Naive thymus-derived CD8-positive, alpha-beta T cell (primary cell): ENCODE results near the gene KRTAP4-16. TPM values are rescaled to one million over a fixed set of nuclear protein-coding genes. Genes with fewer than 3 reads are reported as not detected.
"Not testable (repeated sequence)": the region's sequence is repeated elsewhere in the genome, so short reads cannot be mapped to it uniquely, and the experiment has no call there.

Experiments used
- ATAC-seq, 2 donors: fragments of 150-1000 bp; cut with Tn5 transposase in 1 of 2; sonication (Bioruptor Pico), chemical (Tn5 transposase) in 1 of 2; 1 replicate in 1 of 2; 2 replicates in 1 of 2; pipeline ENCODE4 v1.10.0; 2021; ENCODE audit warnings: mild to moderate bottlenecking in 2 of 2, moderate library complexity in 2 of 2
- POLR2A ChIA-PET: fragments of 350-600 bp; sonication (Branson Sonifier 250); formaldehyde crosslinking; loops from one replicate; lab custom pipeline; 2021; ENCODE audit warnings: antibody characterized with exemption; lab: Charles Lee
- DNase-seq, 10 donors: peaks; one replicate each; pipeline versions ENCODE4 v3.0.0 to v3.0.0-alpha.2; 2020 to 2022
- H3K27ac Mint-ChIP-seq, 10 donors: one replicate each; pipeline ENCODE4 v1.8.0; 2020 to 2022; ENCODE audit warnings: mild to moderate bottlenecking in 10 of 10, mixed read lengths in 10 of 10, moderate library complexity in 4 of 10, inconsistent platforms in 1 of 10
- H3K27me3 Mint-ChIP-seq, 5 donors: one replicate each; pipeline ENCODE4 v1.8.0; 2021 to 2022; ENCODE audit warnings: mixed read lengths in 5 of 5
- H3K36me3 Mint-ChIP-seq, 3 donors: one replicate each; pipeline ENCODE4 v1.8.0; 2020 to 2022; ENCODE audit warnings: mixed read lengths in 3 of 3, mild to moderate bottlenecking in 2 of 3, inconsistent platforms in 1 of 3
- H3K4me1 Mint-ChIP-seq, 4 donors: one replicate each; pipeline ENCODE4 v1.8.0; 2021 to 2022; ENCODE audit warnings: mixed read lengths in 4 of 4
- H3K4me3 Mint-ChIP-seq, 10 donors: one replicate each; pipeline ENCODE4 v1.8.0; 2020 to 2022; ENCODE audit warnings: mild to moderate bottlenecking in 10 of 10, mixed read lengths in 10 of 10, moderate library complexity in 6 of 10, inconsistent platforms in 1 of 10
- H3K9me3 Mint-ChIP-seq, 9 donors: one replicate each; pipeline ENCODE4 v1.8.0; 2020 to 2022; ENCODE audit warnings: mixed read lengths in 9 of 9, mild to moderate bottlenecking in 3 of 9, inconsistent platforms in 1 of 9, moderate library complexity in 1 of 9
- polyA plus RNA-seq, 3 donors: library from polyadenylated mRNA; unstranded; fragments of 300-500 nt; fragmentation: Illumina TruSeq; gene quantifications; one replicate each; pipeline ENCODE4 v1.2.3, GENCODE V29; 2021
- total RNA-seq, 8 experiments: library from RNA in 2 of 8; stranded (reverse) in 2 of 8; gene quantifications; one replicate each; pipeline ENCODE4 v1.2.3 and lab custom pipeline; 2021 to 2026

The KRTAP4-16 gene
- total RNA-seq = not detected
- not detected for polyA plus RNA-seq
- total RNA-seq (lab: John Stamatoyannopoulos, UW) = 0 reads per million in 6 experiments

DNA sequence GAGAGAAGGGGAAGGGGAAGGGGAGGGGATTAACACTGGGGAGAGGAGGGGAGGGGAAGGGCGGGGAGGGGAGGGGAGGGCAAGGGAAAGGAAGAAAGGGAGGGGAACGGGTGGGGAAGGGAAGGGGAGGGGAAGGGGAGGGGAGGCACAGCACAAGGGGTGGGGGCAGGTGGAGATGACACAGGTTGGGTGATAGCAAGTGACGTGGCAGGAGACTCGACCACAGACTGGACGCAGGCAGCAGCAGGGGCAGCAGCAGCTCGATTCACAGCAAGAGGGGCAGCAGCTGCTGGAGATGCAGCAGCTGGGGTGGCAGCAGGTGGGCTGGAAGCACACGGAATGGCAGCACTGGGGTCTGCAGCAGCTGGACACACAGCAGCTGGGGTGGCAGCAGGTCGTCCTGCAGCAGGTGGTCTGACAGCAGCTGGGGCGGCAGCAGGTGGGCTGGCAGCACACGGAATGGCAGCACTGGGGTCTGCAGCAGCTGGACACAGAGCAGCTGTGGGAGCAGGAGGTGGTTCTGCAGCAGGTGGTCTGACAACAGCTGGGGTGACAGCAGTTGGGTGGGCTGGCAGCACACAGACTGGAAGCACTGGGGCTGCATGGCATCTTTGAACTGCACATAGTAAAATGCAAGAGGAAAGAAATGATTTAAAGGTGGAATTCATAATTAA lies at the start of gene KRTAP4-16:
Gene KRTAP4-16, minus strand, starts transcription at position 624 of the 674 bp plus-strand sequence. Its CDS starts 0 bp downstream, at position 624.
- DNase-seq (no peak), ATAC-seq (no peak)
- POLR2A ChIA-PET = no interaction called here
- peaks cover 5 to 10% (median 6%) of the 10 kb centered on the region in 5 donors for H3K27me3 Mint-ChIP-seq
- H3K9me3 Mint-ChIP-seq = no peaks in the 10 kb centered on the region
- no peaks in the 10 kb centered on the region for H3K36me3 Mint-ChIP-seq
- H3K27ac Mint-ChIP-seq = peak within 1 kb of the TSS in 3 of 10 donors; percentile 9 to 56 (median 35)
- no peak within 1 kb of the TSS for H3K4me3 Mint-ChIP-seq
- H3K4me1 Mint-ChIP-seq = peaks cover 8 to 20% (median 12%) of the 10 kb centered on the region in 4 donors

DNA sequence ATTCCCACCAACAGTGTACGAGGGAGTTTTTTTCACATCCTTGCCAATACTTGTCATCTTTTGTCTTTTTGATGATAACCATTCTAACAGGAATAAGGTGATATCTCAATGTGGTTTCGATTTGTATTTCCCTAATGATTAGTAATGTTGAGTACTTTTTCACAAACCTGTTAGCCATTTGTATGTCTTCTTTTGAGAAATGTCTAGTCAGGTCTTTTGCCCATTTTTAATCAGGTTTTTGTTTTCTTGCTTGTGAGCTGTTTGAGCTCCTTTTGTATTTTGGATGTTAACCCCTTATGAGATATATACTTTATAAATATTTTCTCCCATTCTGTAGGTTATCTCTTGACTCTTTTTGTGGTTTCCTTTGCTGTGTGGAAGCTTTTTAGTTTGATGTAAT lies 49.5 kb upstream of the KRTAP4-16 start:
- Mint-ChIP-seq H3K36me3 (no peaks in the 10 kb centered on the region), H3K27ac (no peak overlapping the region), H3K9me3 (no peaks in the 10 kb centered on the region), H3K27me3 (peaks cover 0 to 4% (median 0%) of the 10 kb centered on the region in 5 donors), H3K4me3 (no peak overlapping the region), H3K4me1 (peaks cover 0 to 18% (median 6%) of the 10 kb centered on the region in 4 donors)
- POLR2A ChIA-PET = no interaction called here
- no peak for DNase-seq
- no peak for ATAC-seq

DNA sequence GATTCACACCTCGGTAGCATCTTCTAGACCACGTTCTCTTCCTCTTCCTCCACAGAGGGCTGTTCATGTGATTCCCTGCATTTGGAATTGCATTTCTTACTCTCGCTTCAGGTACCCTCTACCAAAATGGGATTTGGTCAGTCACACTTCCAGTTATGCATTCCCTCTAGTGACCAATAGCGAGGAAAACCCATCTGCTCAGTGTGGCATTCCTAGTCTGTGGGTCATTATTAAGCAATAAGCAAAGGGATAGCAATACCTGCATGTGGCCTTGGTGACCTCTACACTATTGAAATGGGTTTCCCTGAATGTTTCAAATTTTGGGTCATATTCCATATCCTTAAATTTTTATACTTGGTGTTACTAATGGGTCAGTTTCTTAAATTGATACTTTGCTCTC lies 48.0 kb upstream of the KRTAP4-16 start:
- ATAC-seq (no peak), DNase-seq (no peak)
- H3K9me3 Mint-ChIP-seq = peaks cover 0 to 3% (median 0%) of the 10 kb centered on the region in 9 donors
- no peak overlapping the region for H3K27ac Mint-ChIP-seq
- H3K4me1 Mint-ChIP-seq = peaks cover 0 to 27% (median 7%) of the 10 kb centered on the region in 4 donors
- H3K36me3 Mint-ChIP-seq = no peaks in the 10 kb centered on the region
- H3K27me3 Mint-ChIP-seq = peaks cover 0 to 4% (median 0%) of the 10 kb centered on the region in 5 donors
- H3K4me3 Mint-ChIP-seq = no peak overlapping the region
- POLR2A ChIA-PET = interaction anchor here (0.6 kb wide), 1 partner anchor 524 kb away, joined by 3 read pairs; no protein-coding TSS in a partner anchor

DNA sequence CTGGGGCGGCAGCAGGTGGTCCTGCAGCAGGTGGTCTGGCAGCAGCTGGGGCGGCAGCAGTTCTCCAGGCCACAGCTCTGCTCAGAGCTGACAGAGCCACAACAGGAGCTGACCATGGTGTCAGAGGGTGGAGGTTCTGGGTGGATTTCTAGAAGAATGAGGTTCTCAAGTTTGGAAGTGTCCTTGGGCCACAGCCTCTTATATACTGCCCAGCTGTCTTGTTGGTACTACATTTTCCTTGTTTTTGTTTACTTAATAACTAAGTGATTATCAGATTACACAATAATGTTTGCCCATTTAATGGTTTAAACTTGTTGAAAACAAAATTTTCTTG lies 47.6 kb upstream of the KRTAP4-16 start, which contains the start of gene KRTAP4-5:
Gene KRTAP4-5, minus strand, starts transcription at position 174 of the 334 bp plus-strand sequence. Its CDS starts 58 bp downstream, at position 116.
- H3K9me3 Mint-ChIP-seq = peaks cover 0 to 4% (median 0%) of the 10 kb centered on the region in 9 donors
- peaks cover 0 to 4% (median 0%) of the 10 kb centered on the region in 5 donors for H3K27me3 Mint-ChIP-seq
- no peak for ATAC-seq
- no peak within 1 kb of the TSS for H3K27ac Mint-ChIP-seq
- no peaks in the 10 kb centered on the region for H3K36me3 Mint-ChIP-seq
- DNase-seq = no peak
- no peak within 1 kb of the TSS for H3K4me3 Mint-ChIP-seq
- peaks cover 0 to 31% (median 8%) of the 10 kb centered on the region in 4 donors for H3K4me1 Mint-ChIP-seq
- POLR2A ChIA-PET = no interaction called here

DNA sequence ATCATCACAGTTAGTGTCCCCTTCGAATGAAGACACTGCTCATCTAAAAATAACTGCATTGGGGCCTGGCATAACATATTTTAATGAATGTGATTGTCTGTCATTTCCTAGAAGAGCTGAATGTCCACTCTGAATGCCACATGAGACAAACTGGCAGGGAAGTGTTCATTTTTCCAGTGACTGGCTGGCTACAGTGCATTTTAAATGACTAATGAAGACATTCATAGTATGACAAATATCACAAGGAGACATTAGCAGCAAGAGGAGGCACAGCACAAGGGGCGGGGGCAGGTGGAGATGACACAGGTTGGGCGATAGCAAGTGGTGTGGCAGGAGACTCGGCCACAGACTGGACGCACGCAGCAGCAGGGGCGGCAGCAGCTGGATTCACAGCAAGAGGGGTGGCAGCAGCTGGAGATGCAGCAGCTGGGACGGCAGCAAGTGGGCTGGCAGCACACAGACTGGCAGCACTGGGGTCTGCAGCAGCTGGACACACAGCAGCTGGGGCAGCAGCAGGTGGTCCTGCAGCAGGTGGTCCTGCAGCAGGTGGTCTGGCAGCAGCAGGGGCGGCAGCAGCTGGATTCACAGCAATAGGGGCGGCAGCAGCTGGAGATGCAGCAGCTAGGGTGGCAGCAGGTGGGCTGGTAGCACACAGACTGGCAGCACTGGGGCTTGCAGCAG lies 47.1 kb upstream of the KRTAP4-16 start:
- POLR2A ChIA-PET, H3K4me3 Mint-ChIP-seq, H3K27ac Mint-ChIP-seq, H3K9me3 Mint-ChIP-seq, H3K27me3 Mint-ChIP-seq, DNase-seq, H3K36me3 Mint-ChIP-seq, ATAC-seq: not testable (repeated sequence)
- peaks cover 0 to 31% (median 8%) of the 10 kb centered on the region in 4 donors for H3K4me1 Mint-ChIP-seq

DNA sequence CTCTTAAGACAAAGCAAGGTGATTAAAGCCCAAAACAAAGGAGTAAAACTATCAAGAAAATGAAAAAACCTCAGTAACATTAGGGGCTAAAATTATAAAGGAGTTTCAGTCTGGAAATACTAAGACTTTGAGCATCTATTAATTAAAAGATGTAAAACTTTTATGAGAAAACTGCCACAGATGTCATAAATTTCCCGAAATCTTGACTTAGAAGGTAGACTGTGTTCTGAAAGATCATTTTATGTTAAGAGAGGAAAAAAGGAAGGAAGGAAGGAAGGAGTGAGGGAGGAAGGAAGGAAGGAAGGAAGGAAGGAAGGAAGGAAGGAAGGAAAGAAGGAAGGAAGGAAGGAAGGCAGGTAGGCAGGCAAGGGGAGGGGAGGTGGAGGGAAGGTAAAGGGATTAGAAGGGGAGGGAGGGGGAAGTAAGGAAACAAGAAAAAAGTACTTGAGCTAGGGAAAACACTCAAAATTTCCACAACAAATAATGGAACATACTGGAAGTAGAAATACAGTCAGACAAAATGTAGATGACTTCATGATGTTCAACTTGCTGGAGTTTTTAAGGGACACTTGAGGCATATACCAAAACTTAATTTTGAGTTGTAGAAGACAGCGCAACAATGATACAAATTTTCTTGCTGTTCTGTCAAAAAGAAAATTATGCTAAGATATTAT lies 45.7 kb upstream of the KRTAP4-16 start:
- H3K4me1 Mint-ChIP-seq = peaks cover 0 to 26% (median 7%) of the 10 kb centered on the region in 4 donors
- POLR2A ChIA-PET = no interaction called here
- no peaks in the 10 kb centered on the region for H3K27me3 Mint-ChIP-seq
- H3K36me3 Mint-ChIP-seq = peaks cover 0 to 12% (median 10%) of the 10 kb centered on the region in 3 donors
- H3K27ac Mint-ChIP-seq = peak overlapping the region in 2 of 10 donors; percentile 10 to 17
- no peak overlapping the region for H3K4me3 Mint-ChIP-seq
- H3K9me3 Mint-ChIP-seq = peaks cover 0 to 16% (median 13%) of the 10 kb centered on the region in 9 donors
- ATAC-seq (no peak), DNase-seq (no peak)

DNA sequence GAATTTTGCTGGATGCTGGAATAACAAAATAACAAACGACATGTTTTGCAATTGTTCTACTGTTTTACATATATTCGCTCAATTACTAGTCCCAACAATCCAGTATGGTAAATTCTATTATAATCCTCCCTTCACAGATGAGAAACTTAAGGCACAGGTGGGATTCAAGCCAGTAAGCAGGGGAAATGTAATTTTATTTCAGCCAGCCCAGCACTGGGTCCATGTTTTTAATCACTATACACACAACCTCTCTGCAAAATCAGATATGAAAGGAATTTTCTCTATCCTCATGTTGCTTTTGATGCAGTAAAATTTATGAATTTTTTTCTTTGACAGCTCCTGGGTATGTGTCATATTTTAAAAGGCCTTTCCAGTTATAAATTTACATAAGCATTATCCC lies 43.3 kb upstream of the KRTAP4-16 start:
- Mint-ChIP-seq H3K36me3 (peaks cover 0 to 29% (median 13%) of the 10 kb centered on the region in 3 donors), H3K4me1 (peaks cover 2 to 26% (median 8%) of the 10 kb centered on the region in 4 donors), H3K27me3 (no peaks in the 10 kb centered on the region), H3K9me3 (peaks cover 0 to 37% (median 23%) of the 10 kb centered on the region in 9 donors), H3K4me3 (peak overlapping the region in 1 of 10 donors; percentile 16), H3K27ac (no peak overlapping the region)
- ATAC-seq (no peak), DNase-seq (no peak)
- POLR2A ChIA-PET = no interaction called here

DNA sequence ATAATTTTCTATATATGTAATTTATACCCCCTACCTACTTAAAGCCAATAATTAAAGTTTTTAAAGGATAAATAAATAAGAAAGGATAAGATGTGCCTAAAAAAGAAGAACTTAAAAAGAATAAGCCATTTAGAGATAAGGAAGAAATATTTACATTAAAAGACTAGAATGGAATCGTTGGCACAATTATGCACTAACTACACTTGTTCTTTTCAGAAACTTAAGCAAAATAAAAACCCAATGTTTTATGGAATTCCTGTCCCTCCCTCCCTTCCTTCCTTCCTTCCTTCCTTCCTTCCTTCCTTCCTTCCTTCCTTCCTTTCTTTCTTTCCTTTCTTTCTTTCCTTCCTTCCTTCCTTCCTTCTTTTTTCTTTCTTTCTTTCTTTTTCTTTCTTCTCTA lies 42.8 kb upstream of the KRTAP4-16 start:
- Mint-ChIP-seq H3K27ac (no peak overlapping the region), H3K4me1 (peaks cover 2 to 26% (median 8%) of the 10 kb centered on the region in 4 donors), H3K4me3 (peak overlapping the region in 1 of 10 donors; percentile 16), H3K9me3 (peaks cover 0 to 38% (median 27%) of the 10 kb centered on the region in 9 donors), H3K27me3 (no peaks in the 10 kb centered on the region), H3K36me3 (peaks cover 0 to 29% (median 13%) of the 10 kb centered on the region in 3 donors)
- ATAC-seq (no peak), DNase-seq (no peak)
- POLR2A ChIA-PET = no interaction called here

DNA sequence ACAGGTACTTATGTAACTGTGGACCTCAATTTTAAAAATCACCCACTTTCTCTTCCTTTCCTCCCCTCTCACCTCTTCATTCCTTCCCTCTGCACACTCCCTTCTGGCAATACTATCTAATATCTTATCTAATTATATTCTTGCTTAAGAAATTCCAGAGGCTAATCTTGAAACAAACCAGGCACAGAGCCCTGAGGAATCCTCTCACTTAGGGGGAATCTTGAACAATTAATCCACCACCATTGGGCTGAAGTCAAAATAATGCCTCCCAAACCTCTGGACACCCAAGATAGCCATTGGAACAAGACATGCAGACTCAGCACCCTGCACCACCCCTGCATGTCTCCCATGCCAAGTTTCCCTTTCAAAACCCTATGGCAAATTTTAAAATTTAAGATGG lies 39.4 kb upstream of the KRTAP4-16 start:
- peaks cover 0 to 52% (median 34%) of the 10 kb centered on the region in 9 donors for H3K9me3 Mint-ChIP-seq
- H3K27me3 Mint-ChIP-seq = peaks cover 0 to 2% (median 0%) of the 10 kb centered on the region in 5 donors
- H3K4me1 Mint-ChIP-seq = peaks cover 2 to 18% (median 9%) of the 10 kb centered on the region in 4 donors
- ATAC-seq (no peak), DNase-seq (no peak)
- H3K4me3 Mint-ChIP-seq = no peak overlapping the region
- POLR2A ChIA-PET = interaction anchor here (0.8 kb wide), 1 partner anchor 10 kb away, joined by 3 read pairs; no protein-coding TSS in a partner anchor
- H3K36me3 Mint-ChIP-seq = peaks cover 2 to 34% (median 21%) of the 10 kb centered on the region in 3 donors
- H3K27ac Mint-ChIP-seq = no peak overlapping the region

DNA sequence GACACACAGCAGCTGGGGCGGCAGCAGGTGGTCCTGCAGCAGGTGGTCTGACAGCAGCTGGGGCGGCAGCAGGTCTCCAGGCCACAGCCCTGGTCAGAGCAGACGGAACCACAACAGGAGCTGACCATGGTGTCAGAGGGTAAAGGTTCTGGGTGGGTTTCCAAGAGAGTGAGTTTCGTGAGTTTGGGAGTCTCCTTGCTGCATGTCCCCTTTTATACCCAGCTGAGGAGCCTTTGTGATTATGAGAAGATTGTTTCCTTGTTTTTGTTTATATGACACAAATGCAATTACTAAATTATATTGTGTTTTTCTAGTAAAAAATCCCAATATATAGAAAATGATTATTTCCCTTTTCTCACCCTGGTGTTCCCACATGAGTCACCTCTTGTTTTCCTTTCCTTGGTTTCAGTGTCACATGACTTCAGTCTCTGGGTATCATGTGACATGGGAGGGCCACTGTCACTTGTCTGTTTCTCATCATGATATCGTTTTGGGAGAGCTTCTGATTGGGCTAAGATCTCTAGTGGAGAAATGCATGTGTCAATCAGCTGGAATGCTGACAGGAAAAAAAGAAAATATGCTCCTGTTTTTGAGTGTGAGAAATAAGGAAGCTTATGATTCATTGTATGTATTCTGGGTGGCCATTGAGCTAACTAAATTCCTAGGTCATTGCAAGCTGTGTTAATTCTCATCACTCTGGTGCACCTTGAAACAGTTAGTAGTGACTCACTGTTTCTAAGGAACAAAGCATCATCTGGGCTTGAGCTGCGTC lies 38.5 kb upstream of the KRTAP4-16 start, which contains the start of gene KRTAP4-6:
Gene KRTAP4-6, minus strand, starts transcription at position 185 of the 772 bp plus-strand sequence. Its CDS starts 57 bp downstream, at position 128.
- no peak for ATAC-seq
- Mint-ChIP-seq H3K27ac (peak within 1 kb of the TSS in 1 of 10 donors; percentile 85), H3K36me3 (peaks cover 2 to 34% (median 21%) of the 10 kb centered on the region in 3 donors), H3K27me3 (peaks cover 0 to 2% (median 0%) of the 10 kb centered on the region in 5 donors), H3K4me1 (peaks cover 2 to 13% (median 9%) of the 10 kb centered on the region in 4 donors), H3K4me3 (peak within 1 kb of the TSS in 1 of 10 donors; percentile 42), H3K9me3 (peaks cover 0 to 52% (median 34%) of the 10 kb centered on the region in 9 donors)
- POLR2A ChIA-PET = interaction anchor here (0.7 to 0.8 kb wide), 2 partner anchors 9 to 299 kb away, joined by 3 read pairs; no protein-coding TSS in a partner anchor
- no peak for DNase-seq

DNA sequence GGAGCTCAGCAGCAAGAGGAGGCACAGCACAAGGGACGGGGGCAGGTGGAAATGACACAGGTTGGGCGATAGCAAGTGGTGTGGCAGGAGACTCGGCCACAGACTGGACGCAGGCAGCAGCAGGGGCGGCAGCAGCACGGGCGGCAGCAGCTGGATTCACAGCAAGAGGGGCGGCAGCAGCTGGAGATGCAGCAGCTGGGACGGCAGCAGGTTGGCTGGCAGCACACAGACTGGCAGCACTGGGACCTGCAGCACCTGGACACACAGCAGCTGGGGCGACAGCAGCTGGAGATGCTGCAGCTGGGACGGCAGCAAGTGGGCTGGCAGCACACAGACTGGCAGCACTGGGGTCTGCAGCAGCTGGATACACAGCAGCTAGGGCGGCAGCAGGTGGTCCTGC lies 37.9 kb upstream of the KRTAP4-16 start:
- H3K27ac Mint-ChIP-seq = peak overlapping the region in 1 of 10 donors; percentile 85
- peaks cover 0 to 52% (median 34%) of the 10 kb centered on the region in 9 donors for H3K9me3 Mint-ChIP-seq
- peaks cover 2 to 11% (median 6%) of the 10 kb centered on the region in 4 donors for H3K4me1 Mint-ChIP-seq
- H3K36me3 Mint-ChIP-seq = peaks cover 2 to 34% (median 21%) of the 10 kb centered on the region in 3 donors
- H3K27me3 Mint-ChIP-seq, POLR2A ChIA-PET, ATAC-seq, DNase-seq: not testable (repeated sequence)
- H3K4me3 Mint-ChIP-seq = peak overlapping the region in 1 of 10 donors; percentile 42
